Dermis microvascular lymphatic vessel endothelial cell (primary cell): ENCODE data around the gene TRIM43. TPM values are rescaled to one million over a fixed set of nuclear protein-coding genes. Genes with fewer than 3 reads are reported as not detected.
"Not testable (repeated sequence)": the region's sequence is repeated elsewhere in the genome, so short reads cannot be mapped to it uniquely, and the experiment has no call there.

Experiments
- DNase-seq, 2 donors: peaks; one replicate each; pipeline versions ENCODE4 v3.0.0 to v3.0.0-alpha.2; 2010; ENCODE audit warnings: low read depth in 2 of 2
- total RNA-seq: library from RNA; depleted of rRNA; stranded (reverse); fragments of >200 nt; gene quantifications from 2 replicates; pipeline ENCODE4 v1.2.1, GENCODE V29; 2014

The TRIM43 gene
- total RNA-seq, 1 donor from 2014 or later, result not detected

GRCh38 chr2:95641289-95641575 is 49.4 kb downstream of the TRIM43 start:
- DNase-seq, result not testable (repeated sequence)

GRCh38 chr2:95641787-95642186 is 50.0 kb downstream of the TRIM43 start:
- DNase-seq, result not testable (repeated sequence)

- not testable (repeated sequence) for DNase-seq
Measured at GRCh38 chr2:95642360-95642759, 50.6 kb downstream of the TRIM43 start.

- DNase-seq, result not testable (repeated sequence)
Measured at GRCh38 chr2:95642951-95643350, 51.1 kb downstream of the TRIM43 start.

GRCh38 chr2:95645312-95645711 is 53.5 kb downstream of the TRIM43 start:
- DNase-seq, result not testable (repeated sequence)

GRCh38 chr2:95646274-95646994 is 54.6 kb downstream of the TRIM43 start:
- DNase-seq, result not testable (repeated sequence)

- not testable (repeated sequence) for DNase-seq
Measured at GRCh38 chr2:95648894-95649544, 57.2 kb downstream of the TRIM43 start.

Other genes starting within 250 kb of the TRIM43 start
- gene FAHD2A, start 189.3 kb upstream of the TRIM43 start, total RNA-seq, result 26.4 and 27.3 TPM in 2 replicates
- not detected in 2 replicates for gene TRIM43B, start 107.2 kb upstream of the TRIM43 start, total RNA-seq